Upper lobe of right lung (tissue), 1 donor: ENCODE data around the gene RNF7. TPM values are rescaled to one million over a fixed set of nuclear protein-coding genes. Genes with fewer than 3 reads are reported as not detected.

Source experiments
- ATAC-seq: fragments of 200-7000 bp; cut with Tn5 transposase; one replicate; pipeline ENCODE4 v1.9.1; 2020; ENCODE audit warnings: mild to moderate bottlenecking, moderate library complexity
- DNase-seq: peaks from one replicate; pipeline ENCODE4 v3.0.0-alpha.2; 2020
- H3K27ac ChIP-seq: fragments of 200-600 bp; one replicate; pipeline ENCODE4 v1.8.0; 2022
- H3K27me3 ChIP-seq: fragments of 200-600 bp; one replicate; pipeline ENCODE4 v1.8.0; 2022; ENCODE audit warnings: mild to moderate bottlenecking
- H3K36me3 ChIP-seq: fragments of 200-600 bp; one replicate; pipeline ENCODE4 v1.8.0; 2022
- H3K4me1 ChIP-seq: fragments of 200-600 bp; one replicate; pipeline ENCODE4 v1.8.0; 2022
- H3K4me3 ChIP-seq: fragments of 200-600 bp; one replicate; pipeline ENCODE4 v1.8.0; 2022; ENCODE audit warnings: mild to moderate bottlenecking
- H3K9me3 ChIP-seq: fragments of 200-600 bp; one replicate; pipeline ENCODE4 v1.8.0; 2022
- intact Hi-C: fragments of 100-400 bp; cut with DNase I; formaldehyde crosslinking; loops from one replicate; pipeline ENCODE4 v1.11.0; 2022
- total RNA-seq: library from RNA; stranded (reverse); fragmentation: NEBNext Ultra II Directional; extraction: Animal tissue kit (Norgen Biotek cat#: 25700); gene quantifications from one replicate; pipeline ENCODE4 v1.2.1, GENCODE V29; 2021
- TF ChIP-seq, protein P1 (sequence below): fragments of 200-600 bp; IDR thresholded peaks from one replicate; pipeline ENCODE4 v1.8.0; 2022; ENCODE audit warnings: antibody characterized with exemption
- donor health status: DM: no; HTN: yes; CAD: no; lungs with severe emphysema.

RNF7 gene
- total RNA-seq, 1 donor from 2014 or later, result 68.6 TPM

DNA sequence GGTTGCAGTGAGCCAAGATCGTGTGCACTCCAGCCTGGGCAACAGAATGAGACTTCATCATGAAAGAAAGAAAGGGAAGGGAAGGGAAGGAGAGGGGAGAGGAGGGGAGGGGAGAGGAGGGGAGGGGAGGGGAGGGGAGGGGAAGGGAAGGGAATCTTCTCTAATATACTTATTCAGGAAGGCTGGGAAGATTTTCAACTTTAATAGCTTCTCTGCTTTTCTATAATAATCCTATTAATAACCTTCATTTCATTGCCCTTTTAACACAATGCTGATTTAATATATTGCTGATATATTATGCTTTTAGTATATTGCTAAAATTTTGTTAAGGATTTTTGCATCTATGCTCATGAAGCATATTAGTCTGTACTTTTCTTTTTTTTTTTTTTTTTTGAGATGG lies 23.4 kb upstream of the RNF7 start:
- H3K27me3 ChIP-seq, result no peaks in the 10 kb centered on the region
- H3K9me3 ChIP-seq, result no peaks in the 10 kb centered on the region
- intact Hi-C loops, result no loop called here
- TF ChIP-seq, protein P1, sequence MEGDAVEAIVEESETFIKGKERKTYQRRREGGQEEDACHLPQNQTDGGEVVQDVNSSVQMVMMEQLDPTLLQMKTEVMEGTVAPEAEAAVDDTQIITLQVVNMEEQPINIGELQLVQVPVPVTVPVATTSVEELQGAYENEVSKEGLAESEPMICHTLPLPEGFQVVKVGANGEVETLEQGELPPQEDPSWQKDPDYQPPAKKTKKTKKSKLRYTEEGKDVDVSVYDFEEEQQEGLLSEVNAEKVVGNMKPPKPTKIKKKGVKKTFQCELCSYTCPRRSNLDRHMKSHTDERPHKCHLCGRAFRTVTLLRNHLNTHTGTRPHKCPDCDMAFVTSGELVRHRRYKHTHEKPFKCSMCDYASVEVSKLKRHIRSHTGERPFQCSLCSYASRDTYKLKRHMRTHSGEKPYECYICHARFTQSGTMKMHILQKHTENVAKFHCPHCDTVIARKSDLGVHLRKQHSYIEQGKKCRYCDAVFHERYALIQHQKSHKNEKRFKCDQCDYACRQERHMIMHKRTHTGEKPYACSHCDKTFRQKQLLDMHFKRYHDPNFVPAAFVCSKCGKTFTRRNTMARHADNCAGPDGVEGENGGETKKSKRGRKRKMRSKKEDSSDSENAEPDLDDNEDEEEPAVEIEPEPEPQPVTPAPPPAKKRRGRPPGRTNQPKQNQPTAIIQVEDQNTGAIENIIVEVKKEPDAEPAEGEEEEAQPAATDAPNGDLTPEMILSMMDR, result no peak
- H3K36me3 ChIP-seq, result no peaks in the 10 kb centered on the region
- ATAC-seq, result no peak
- DNase-seq, result no peak
- no peak overlapping the region for H3K4me3 ChIP-seq
- no peak overlapping the region for H3K27ac ChIP-seq
- peaks cover 7% of the 10 kb centered on the region for H3K4me1 ChIP-seq

DNA sequence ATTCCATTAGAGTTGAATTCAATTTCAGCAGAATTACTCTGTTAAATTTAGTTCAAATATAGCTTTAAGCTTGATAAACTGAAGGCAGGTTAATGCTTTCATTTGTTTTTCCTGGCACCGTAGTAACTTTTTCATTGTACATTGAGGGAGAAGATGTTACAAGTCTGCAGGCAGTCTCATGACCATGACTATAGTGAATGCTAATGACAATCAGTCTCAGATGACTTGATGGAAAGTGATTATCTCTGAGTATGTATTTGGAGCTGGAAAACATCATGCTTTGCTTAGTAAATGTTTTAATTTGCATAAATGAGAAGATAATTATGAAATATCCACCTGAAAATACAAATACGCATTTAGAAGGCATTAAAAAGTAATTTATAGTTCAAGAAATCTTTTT lies 16.0 kb upstream of the RNF7 start:
- no peaks in the 10 kb centered on the region for H3K27me3 ChIP-seq
- TF ChIP-seq, protein P1, result no peak

DNA sequence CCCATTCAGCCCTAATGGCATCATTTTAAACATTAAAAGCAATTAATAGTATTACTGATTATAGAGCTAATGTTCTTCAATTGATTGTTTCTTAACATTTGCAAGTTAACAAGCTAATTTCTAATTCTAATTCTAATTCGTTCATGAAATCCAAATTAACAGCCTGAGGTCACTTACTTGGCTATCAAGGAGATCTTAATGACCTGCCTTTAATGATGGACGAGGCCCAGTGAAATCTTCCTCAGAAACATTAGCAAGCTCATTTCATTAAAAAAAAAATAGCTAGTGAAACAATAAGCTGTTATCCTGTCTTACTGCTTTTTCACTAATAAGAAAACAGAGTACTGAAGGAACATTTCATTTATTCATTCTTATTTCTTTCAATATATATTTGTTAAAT lies 15.4 kb upstream of the RNF7 start:
- no peak for ATAC-seq

More for the DNA sequence above, 16.0 kb upstream of the RNF7 start:
- no peaks in the 10 kb centered on the region for H3K9me3 ChIP-seq
- H3K4me3 ChIP-seq, result no peak overlapping the region
- no peak overlapping the region for H3K27ac ChIP-seq
- no peaks in the 10 kb centered on the region for H3K36me3 ChIP-seq
- intact Hi-C loops, result no loop called here
- ATAC-seq (no peak), DNase-seq (no peak)
- no peaks in the 10 kb centered on the region for H3K4me1 ChIP-seq

DNA sequence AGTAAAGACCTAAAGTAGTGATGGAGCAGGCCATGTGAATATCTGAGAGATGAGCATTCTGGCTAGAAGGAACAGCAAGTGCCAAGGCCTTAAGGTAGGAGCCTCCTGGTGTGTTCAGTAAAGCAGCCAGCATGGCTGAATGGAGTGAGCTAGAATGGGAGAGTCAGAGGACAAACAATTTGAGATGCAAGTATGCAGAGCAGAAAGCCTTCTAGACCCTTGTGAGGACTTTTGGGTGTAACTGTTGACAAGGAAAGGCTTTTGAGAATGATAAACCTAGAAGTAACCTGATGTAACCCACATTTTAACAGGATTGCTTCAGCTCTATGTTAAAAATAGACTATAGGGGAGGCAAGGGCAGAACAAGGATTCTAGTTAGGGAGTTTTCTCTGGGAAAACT lies 14.8 kb upstream of the RNF7 start:
- intact Hi-C loops, result no loop called here
- ATAC-seq (no peak), DNase-seq (no peak)
- no peak overlapping the region for H3K4me3 ChIP-seq
- TF ChIP-seq, protein P1, result no peak
- no peaks in the 10 kb centered on the region for H3K4me1 ChIP-seq
- no peaks in the 10 kb centered on the region for H3K27me3 ChIP-seq
- H3K27ac ChIP-seq, result no peak overlapping the region
- H3K9me3 ChIP-seq, result no peaks in the 10 kb centered on the region
- H3K36me3 ChIP-seq, result no peaks in the 10 kb centered on the region

More for the DNA sequence above, 15.4 kb upstream of the RNF7 start:
- no peaks in the 10 kb centered on the region for H3K27me3 ChIP-seq
- H3K4me1 ChIP-seq, result no peaks in the 10 kb centered on the region
- TF ChIP-seq, protein P1, result no peak
- intact Hi-C loops, result no loop called here
- H3K27ac ChIP-seq, result no peak overlapping the region
- no peaks in the 10 kb centered on the region for H3K36me3 ChIP-seq
- no peak overlapping the region for H3K4me3 ChIP-seq
- no peaks in the 10 kb centered on the region for H3K9me3 ChIP-seq
- DNase-seq, result no peak

DNA sequence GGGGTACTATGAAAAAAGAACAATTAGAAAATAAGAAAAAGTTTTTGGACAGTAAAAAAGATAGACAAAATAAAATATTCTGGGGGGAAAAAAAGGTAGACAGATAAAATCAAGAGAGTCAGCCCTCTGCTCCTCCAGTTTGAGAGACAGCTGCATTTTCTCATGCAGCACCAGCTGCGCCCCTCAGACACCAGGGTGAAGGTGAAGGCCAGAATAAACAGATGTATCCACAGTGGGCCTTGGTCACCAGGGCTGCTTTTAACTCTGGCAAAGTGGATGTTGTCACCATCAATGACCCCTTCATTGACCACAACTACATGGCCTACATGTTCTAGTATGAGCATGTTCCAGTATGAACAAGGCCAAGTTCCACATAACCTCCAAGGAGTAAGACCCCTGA lies 13.9 kb upstream of the RNF7 start:
- intact Hi-C loops, result no loop called here
- H3K27ac ChIP-seq, result no peak overlapping the region
- no peaks in the 10 kb centered on the region for H3K9me3 ChIP-seq
- no peaks in the 10 kb centered on the region for H3K4me1 ChIP-seq
- DNase-seq (no peak), ATAC-seq (no peak)
- TF ChIP-seq, protein P1, result no peak
- no peak overlapping the region for H3K4me3 ChIP-seq
- H3K36me3 ChIP-seq, result no peaks in the 10 kb centered on the region
- no peaks in the 10 kb centered on the region for H3K27me3 ChIP-seq

DNA sequence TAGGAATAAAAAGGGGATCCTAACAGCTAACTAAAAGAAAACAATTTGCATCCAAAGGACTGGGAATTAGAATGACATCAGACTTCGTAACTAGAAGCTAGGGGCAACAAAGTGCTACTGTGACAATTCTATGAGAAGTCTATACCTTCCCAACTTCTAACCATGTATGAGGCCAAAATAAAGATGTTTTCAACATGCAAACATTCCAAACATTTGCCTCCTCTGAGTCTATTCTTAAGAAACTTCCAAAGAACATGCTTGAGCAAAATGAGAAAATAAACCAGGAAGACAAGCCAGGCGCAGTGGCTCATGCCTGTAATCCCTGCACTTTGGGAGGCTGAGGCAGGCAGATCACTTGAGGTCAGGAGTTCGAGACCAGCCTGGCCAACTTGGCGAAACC lies 13.1 kb upstream of the RNF7 start:
- intact Hi-C loops, result no loop called here
- no peaks in the 10 kb centered on the region for H3K4me1 ChIP-seq

More for the DNA sequence above, 13.1 kb upstream of the RNF7 start:
- Histone ChIP-seq H3K36me3 (no peaks in the 10 kb centered on the region), H3K4me3 (no peak overlapping the region), H3K27me3 (no peaks in the 10 kb centered on the region), H3K9me3 (no peaks in the 10 kb centered on the region), H3K27ac (no peak overlapping the region)
- no peak for DNase-seq
- TF ChIP-seq, protein P1, result no peak
- ATAC-seq, result no peak
